Activated effector memory CD4-positive, alpha-beta T cell treated with Interleukin-2 at 50 U/mL for 16 hours (primary cell): ENCODE results near the gene TRMT1.

ENCODE experiments used
- DNase-seq: peaks from one replicate; pipeline ENCODE4 v3.0.0-alpha.2; 2020

Gene TRMT1

DNA sequence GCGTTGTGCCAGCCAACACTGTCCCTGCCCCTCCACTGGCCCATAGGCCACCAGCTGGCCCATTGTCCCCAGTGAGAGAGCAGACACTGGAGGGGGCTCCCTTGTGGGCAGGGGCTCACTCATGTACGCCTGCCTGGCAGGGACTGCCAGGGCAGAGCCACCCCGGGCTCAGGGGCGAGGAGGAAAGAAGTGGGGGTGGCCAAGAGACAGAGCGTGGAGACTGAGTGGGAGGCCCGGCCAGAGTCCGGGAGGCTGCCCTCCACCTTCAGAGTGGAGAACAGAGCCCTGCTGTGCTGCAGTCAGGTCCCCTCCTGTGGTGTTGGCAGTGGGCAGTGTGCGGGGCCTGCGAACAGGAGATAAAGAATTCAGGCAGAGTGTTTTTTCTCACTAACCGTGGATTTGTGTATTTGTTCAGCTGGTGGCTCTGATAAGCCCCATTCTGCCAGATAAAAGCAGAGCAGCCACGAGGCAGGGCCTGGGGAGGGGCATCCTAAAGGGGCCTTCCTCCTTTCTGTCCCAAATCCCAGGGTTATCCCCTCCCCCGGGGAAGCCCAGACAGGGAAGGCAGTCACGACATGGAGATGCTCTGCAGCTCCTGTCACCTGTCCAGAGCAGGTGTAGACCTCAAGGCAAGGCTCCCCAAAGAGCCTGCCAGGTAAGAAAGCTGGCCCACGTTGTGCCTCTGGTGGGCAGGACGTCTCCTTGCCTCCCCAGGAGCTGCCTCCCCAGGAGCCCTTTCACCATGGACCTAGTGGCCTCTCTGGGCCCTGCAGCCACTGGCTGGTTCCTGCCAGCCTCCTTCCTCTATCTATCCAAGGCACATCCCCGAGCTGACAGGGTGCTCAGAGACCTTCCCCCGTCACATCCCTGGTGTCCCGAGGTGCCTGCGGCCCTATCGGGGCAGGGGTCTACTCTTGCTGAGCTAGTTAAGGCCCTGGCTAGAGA, 46.9 kb downstream of the TRMT1 start:
- DNase-seq = no peak

- no peak for DNase-seq
Observed at GRCh38 chr19:13068085-13068846, 48.3 kb downstream of the TRMT1 start.

DNA sequence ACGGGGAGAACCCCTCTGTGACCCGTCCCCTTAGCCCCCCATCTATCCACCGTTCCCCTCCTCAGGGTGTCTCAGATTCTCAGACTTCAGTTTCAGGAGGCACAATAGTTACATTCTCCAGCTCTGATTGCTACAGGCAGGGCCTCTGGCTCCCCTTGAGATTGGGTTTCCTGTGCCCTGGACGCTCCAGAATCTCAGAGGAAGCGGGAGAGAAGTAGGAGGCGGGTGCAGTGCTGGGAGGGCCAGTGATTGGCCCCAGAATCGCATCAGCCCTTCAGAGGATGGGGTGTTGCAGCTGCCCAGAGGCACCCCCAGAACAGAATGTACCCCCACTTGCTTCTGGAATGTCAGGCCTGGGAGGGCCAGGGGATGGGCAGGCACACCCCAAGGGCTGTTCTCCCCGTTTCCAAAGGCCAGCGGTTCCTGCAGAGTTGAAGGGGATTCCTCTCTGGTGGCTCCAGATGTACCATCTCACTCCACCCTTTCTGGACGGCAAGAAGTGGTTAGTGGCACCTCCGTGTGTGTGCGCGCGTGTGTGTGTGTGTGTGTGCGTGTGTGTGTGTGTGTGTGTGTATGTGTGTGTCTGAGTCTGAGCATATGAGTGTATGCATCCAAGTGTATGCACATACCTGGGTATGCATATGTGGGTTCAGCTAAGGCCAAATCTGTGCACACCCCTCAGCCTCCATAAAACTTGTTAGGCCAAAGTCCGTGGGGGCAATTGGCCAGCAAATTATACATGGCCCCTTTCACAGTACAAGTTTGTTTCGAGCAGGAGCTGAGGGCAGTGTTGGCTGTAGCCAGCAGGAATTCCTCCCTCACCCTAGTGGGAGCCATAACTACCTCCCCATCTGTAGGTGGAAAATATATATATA, 49.4 kb downstream of the TRMT1 start:
- DNase-seq = no peak

- DNase-seq = no peak
Observed at GRCh38 chr19:13066226-13066625, 50.3 kb downstream of the TRMT1 start.

DNA sequence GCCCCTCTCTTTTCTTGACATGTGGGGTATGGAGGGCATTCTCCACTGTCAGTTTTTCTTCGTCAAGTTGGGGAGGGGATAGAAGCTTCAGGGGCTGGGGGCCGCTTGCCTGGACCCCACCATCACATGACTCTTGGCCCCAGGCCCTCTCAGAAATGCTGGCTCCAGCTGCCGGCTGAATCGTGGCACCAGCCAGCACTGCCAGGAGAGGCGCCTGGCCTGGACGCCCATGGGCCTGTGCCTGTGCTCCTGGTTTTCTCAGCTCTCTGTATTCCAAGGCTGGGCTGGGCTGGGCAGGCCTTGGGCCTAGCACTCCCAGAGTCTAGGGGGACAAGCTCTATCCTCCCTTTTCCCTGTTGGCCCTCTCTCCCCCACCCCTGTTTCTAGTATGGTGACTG, 52.4 kb downstream of the TRMT1 start:
- no peak for DNase-seq

- DNase-seq = no peak
Observed at GRCh38 chr19:13063461-13064091, 53.0 kb downstream of the TRMT1 start.

DNA sequence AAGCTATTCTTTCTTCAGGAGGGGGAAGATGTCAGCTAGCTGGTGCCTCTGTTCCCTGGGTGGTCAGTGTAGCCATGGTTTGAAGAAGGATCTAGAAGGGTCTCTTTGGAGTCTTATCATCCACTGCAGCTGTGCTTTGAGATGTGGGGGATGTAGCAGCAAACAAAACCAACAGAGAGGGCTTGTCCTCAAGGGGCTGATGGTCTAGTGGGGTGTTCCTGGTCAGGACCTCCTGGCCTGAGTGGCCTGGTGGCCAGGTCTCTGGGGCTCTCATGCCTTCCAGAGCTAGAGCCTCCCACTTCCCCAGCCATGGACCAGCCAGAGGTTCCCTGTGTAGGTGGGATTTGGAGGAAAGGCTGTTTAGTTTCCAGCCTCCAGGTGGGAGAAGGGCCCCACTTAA, 54.2 kb downstream of the TRMT1 start:
- no peak for DNase-seq

GRCh38 chr19:13060964-13061927, 55.3 kb downstream of the TRMT1 start:
- peak; percentile 65 for DNase-seq

GRCh38 chr19:13060233-13060963, 56.1 kb downstream of the TRMT1 start:
- DNase-seq = no peak

DNA sequence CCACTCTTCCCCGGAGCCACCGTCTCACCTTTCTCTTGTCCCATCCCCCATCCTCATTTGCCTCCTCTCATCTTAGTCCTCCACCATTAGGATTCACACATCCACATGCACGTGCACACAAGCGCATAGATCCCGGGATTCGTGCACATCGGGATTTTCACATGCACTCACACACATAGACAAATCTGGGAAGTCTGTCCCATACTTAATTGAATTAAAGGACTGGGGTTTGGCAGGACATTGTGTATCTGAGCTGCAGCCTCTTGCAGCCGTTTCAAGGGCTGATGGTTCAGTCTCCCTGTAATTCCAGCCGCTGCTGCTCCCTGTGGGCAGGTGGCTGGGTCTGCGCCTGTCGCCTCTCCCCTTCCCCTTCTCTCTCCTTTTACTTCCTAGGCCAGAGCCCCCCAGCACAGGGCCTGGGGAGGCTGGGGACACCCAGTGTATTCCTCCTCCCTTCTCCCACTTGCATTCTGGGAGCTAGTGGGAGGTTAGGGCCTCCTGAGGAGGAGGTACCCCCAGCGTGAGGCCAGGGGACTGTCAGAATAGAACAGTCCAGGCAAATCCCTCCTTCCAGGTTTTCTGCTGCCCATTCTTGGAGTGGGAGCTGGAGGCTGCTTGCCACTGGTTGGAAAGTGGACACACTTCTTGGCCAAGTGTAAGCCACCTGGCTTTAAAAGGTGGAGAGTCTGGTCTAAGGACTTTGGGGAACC, 57.4 kb downstream of the TRMT1 start:
- DNase-seq = no peak

DNA sequence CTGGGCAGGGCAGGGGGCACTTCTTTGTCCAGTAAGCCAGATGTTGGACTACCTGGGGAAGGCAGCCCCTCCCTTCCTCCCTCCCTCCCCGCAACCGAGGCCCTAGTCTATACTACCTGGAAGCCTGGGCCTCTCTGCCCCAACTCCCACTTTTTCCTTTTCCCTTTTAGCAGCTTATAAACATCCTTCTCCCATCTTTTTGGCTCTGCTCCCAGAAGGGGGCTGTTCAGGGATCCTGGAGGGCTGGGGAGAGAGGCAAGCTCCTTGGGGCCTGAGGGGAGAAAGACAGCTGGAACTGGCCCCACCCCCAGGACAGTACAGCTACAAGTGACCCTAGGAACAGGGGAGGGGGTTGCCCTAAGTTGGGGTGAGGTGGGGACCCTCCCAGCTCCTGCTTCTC, 58.8 kb downstream of the TRMT1 start:
- DNase-seq = no peak

- no peak for DNase-seq
Observed at GRCh38 chr19:13057147-13057572, 59.4 kb downstream of the TRMT1 start.

- DNase-seq = no peak
Observed at GRCh38 chr19:13056052-13056660, 60.4 kb downstream of the TRMT1 start.

DNA sequence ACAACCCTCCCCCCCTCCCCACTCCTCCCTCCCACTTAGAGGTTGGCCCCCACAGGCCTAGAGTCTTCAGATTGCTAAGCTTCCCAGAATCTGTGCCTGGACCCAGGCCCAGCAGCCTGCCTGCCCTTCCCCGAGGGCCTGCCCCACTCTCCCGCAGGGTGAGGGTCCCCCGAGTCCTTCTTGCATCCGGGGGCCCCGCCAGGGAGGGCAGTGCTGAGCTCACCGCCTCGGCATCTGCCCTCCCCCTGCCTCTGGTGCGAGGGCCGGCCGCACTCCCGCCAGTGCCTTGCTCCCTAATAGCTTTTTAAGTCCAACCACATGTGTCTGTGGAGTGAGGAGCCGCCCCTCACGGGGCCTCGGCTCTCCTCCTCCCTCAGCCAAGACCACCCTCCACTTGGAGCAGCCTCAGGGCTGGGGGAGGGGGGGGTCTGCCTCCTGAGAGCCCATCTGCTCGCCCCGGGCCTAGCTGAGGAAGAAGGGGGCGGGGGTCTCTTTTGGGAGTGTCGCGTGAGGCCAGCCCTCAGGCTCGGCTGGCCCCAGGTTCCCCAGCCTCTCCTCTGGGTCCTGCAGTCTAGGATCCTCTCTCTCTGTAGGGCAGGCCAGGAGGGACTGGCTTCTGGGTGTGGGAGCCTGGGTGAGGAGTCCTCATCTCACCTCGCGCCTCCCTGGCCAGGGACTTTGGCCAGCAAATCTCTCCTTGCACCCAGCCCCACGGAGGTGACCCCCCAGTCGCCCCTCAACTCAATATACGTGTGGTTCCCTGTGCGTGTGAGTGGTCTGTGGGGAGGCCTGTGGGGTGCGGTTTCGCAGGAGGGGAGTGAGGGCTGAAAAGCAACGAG, 61.1 kb downstream of the TRMT1 start:
- DNase-seq = no peak
